Measurements from ENCODE around the gene CHCHD6.
"Not testable (repeated sequence)": the region's sequence is repeated elsewhere in the genome, so short reads cannot be mapped to it uniquely, and the experiment has no call there.

The CHCHD6 gene

GRCh38 chr3:126780666-126781065 is 76.6 kb downstream of the CHCHD6 start:
- TF ChIP-seq CTCF (IDR thresholded peaks at IDR 0.05; ENCODE audit: insufficient read depth, low read depth, low read length, missing control alignments): no peak
- no peak for DNase-seq (ENCODE audit: low read depth)
- no peak overlapping the region for H3K4me3 ChIP-seq (ENCODE audit: low read length)

- no peak overlapping the region for H3K4me3 ChIP-seq (ENCODE audit: low read length)
- DNase-seq (ENCODE audit: low read depth): no peak
- no peak for TF ChIP-seq CTCF (IDR thresholded peaks at IDR 0.05; ENCODE audit: insufficient read depth, low read depth, low read length, missing control alignments)
These were observed 77.4 kb downstream of the CHCHD6 start for GRCh38 chr3:126781406-126781805.

GRCh38 chr3:126781889-126782491 is 78.0 kb downstream of the CHCHD6 start:
- no peak for TF ChIP-seq CTCF (IDR thresholded peaks at IDR 0.05; ENCODE audit: insufficient read depth, low read depth, low read length, missing control alignments)
- peak; percentile 87 for DNase-seq (ENCODE audit: low read depth)
- no peak overlapping the region for H3K4me3 ChIP-seq (ENCODE audit: low read length)

GRCh38 chr3:126782536-126782935 is 78.5 kb downstream of the CHCHD6 start:
- no peak overlapping the region for H3K4me3 ChIP-seq (ENCODE audit: low read length)
- DNase-seq (ENCODE audit: low read depth): peak; percentile 98
- no peak for TF ChIP-seq CTCF (IDR thresholded peaks at IDR 0.05; ENCODE audit: insufficient read depth, low read depth, low read length, missing control alignments)

GRCh38 chr3:126784254-126784653 is 80.2 kb downstream of the CHCHD6 start:
- TF ChIP-seq CTCF (IDR thresholded peaks at IDR 0.05; ENCODE audit: insufficient read depth, low read depth, low read length, missing control alignments): no peak
- no peak overlapping the region for H3K4me3 ChIP-seq (ENCODE audit: low read length)
- no peak for DNase-seq (ENCODE audit: low read depth)

GRCh38 chr3:126791320-126791719 is 87.3 kb downstream of the CHCHD6 start:
- DNase-seq (ENCODE audit: low read depth); H3K4me3 ChIP-seq (ENCODE audit: low read length): not testable (repeated sequence)

GRCh38 chr3:126792998-126793397 is 89.0 kb downstream of the CHCHD6 start:
- no peak for TF ChIP-seq CTCF (IDR thresholded peaks at IDR 0.05; ENCODE audit: insufficient read depth, low read depth, low read length, missing control alignments)
- no peak for DNase-seq (ENCODE audit: low read depth)
- no peak overlapping the region for H3K4me3 ChIP-seq (ENCODE audit: low read length)

Measured in epithelial cell of esophagus (primary cell).